RPMI7951 (cell line): Measurements from ENCODE around the gene SUMO3. TPM values are rescaled to one million over a fixed set of nuclear protein-coding genes. Genes with fewer than 3 reads are reported as not detected.

Experiments used
- DNase-seq: peaks from one replicate; pipeline ENCODE4 v3.0.0-alpha.2; 2012; ENCODE audit warnings: low read depth
- total RNA-seq: library from RNA; depleted of rRNA; stranded (reverse); fragments of >200 nt; shearing (Covaris generic); gene quantifications from 2 replicates; pipeline ENCODE4 v1.2.3, GENCODE V29; 2014

The SUMO3 gene
- total RNA-seq, 1 experiment from 2014 or later, result 100.0 TPM

- DNase-seq, result no peak
Measured at GRCh38 chr21:44779417-44780136, 38.3 kb downstream of the SUMO3 start.

DNA sequence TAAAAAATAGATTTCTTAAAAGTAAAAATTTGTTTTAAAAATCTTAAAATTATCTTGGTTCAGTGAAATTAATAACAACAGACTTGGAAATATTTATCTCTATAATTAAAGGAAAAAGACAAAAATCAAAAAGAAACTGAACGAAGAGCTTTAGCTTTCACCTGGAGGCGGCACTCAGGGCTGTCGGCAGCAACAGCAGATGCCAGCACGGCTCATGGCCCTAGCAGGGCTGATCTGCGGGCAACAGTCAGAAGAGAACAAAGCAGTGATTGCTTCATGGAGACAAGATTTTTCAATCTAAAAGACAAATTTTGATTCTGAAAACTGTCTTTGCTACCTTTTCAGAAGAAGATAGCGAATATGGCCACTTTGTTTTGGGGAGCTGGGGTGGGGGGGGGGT is 38.9 kb downstream of the SUMO3 start:
- DNase-seq, result no peak

DNA sequence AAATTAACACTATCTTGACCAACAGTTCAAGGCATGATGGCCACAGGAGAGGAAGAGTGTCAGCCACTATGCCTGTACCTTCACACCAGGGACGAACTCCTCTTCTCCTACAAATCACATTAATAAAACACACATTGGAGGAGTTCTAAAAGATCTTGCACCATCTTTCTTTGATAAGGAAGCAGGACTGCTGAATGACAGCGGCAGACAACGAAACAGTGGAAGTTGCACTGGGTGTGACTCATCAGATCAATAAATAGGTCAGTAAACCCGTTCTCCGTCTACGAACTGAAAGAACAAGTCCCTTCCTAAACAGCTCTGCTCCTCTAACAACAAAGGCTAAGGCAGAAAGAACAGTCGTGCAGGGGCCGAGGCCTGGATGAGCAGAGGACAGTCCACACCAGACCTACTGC is 39.4 kb downstream of the SUMO3 start:
- no peak for DNase-seq

GRCh38 chr21:44778094-44778493 is 39.8 kb downstream of the SUMO3 start:
- DNase-seq, result no peak

DNA sequence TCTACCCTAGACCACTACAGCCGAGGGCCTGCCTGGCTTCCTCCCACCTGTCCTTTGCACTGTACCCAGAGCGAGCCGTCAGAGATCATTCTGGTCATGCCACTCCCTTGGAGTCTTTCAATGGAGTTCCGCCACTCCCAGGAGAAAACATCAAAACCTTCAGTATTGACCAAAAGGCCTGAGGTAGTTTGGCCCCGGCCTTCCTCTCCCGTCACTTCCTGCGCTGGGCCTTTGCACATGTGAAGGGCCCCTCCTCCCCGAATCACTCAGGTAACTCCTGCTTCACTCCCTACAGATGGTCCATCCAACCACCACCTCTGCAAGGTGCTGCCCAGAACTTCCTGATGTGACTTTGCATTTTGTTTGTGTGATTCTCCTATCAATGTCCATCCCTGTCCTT is 42.9 kb downstream of the SUMO3 start:
- DNase-seq, result no peak

GRCh38 chr21:44773291-44773932 is 44.5 kb downstream of the SUMO3 start:
- DNase-seq, result peak; percentile 6

- DNase-seq, result no peak
Measured at GRCh38 chr21:44771896-44772525, 45.9 kb downstream of the SUMO3 start.

GRCh38 chr21:44767834-44768831 is 49.7 kb downstream of the SUMO3 start:
- DNase-seq, result no peak

DNA sequence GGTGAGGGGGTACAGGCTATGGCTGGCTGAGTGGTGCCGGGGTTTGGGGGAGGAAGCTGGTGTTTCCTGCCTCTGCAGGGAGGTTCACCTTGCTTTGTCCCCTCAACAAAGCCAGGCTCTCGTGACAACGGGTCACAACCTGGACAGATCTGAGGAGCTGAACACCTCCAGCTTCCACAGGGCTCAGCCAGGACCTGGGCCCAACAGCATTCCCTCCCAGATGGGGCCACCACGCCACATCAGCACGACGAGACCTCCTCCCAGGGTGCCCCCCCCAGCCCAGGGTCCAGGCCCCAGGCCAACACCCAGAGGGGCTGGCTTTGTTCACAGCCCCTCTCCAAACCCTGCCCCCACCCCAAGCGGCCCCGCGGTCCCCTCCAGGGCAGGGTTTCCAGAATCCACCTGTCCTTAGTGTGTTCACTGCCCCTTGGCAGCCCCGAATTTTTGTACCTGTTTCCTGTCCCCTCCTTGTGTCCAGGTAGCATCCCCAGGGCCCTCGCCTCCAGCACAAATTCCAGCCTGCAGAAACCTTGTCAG is 51.0 kb downstream of the SUMO3 start:
- no peak for DNase-seq

DNA sequence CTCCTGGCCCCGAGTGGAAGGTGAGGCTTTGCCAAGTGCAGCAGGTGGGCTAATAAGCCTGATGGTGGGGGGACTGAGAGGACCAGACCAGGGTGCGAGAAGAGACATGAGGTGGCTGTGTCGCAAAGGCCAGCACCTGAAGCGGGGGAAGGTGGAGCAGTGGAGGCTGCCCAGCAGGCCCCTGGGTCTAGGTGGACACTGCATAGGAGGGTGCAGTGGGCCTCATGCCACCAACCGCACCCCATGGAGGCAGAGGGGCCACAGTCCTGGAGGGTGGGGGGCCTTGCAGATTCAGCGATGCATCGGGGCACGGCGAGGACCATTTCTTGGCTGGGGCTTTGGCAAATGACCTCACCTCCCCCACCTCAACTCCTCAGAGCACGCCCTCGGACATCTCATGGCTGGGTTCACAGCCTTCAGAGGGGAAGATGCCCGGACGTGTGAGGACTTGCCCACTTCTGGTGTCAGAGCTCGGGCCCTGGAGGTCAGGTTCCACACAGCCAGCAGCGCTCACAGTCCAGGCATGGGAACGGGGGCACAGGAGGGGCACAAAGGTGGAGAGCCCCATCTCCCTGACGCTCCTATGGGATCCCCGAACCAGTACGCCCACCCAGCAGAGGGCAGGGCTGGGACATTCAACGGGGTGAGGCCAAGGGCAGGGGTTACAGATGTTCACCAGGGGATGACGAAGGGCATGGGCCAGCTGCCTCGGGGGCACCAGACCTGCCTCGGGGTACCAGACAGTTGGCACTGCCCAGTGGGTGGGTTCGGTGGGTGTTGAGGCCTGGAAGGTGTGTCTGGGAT is 51.6 kb downstream of the SUMO3 start:
- no peak for DNase-seq

- no peak for DNase-seq
Measured at GRCh38 chr21:44765231-44766013, 52.4 kb downstream of the SUMO3 start.

GRCh38 chr21:44764319-44765230 is 53.3 kb downstream of the SUMO3 start:
- no peak for DNase-seq

DNA sequence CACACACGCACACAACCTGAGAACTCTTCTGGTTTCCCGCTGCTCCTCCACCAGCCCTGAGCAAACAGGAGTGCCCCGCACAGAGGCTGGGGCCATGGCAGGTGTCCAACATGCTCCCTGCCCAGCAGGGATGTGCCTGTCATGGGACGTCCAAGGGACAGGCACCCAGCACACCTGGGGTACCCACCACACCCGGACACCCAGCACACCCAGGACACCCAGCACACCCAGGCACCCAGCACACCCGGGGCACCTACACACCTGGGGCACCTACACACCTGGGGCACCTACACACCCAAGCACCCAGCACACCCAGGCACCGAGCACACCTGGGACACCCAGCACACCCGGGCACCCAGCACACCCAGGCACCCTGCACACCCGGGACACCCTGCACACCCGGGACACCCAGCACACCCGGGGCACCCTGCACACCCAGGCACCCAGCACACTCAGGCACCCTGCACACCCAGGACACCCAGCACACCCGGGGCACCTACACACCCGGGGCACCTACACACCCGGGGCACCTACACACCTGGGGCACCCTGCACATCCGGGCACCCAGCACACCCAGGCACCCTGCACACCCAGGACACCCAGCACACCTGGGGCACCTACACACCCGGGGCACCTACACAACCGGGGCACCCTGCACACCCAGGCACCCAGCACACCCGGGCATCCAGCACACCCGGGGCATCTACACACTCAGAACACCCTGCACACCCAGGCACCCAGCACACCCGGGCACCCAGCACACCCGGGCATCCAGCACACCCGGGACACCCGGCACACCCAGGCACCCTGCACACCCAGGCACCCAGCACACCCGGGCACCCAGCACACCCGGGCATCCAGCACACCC is 54.2 kb downstream of the SUMO3 start:
- DNase-seq, result no peak

GRCh38 chr21:44763050-44763378 is 54.8 kb downstream of the SUMO3 start:
- DNase-seq, result no peak

DNA sequence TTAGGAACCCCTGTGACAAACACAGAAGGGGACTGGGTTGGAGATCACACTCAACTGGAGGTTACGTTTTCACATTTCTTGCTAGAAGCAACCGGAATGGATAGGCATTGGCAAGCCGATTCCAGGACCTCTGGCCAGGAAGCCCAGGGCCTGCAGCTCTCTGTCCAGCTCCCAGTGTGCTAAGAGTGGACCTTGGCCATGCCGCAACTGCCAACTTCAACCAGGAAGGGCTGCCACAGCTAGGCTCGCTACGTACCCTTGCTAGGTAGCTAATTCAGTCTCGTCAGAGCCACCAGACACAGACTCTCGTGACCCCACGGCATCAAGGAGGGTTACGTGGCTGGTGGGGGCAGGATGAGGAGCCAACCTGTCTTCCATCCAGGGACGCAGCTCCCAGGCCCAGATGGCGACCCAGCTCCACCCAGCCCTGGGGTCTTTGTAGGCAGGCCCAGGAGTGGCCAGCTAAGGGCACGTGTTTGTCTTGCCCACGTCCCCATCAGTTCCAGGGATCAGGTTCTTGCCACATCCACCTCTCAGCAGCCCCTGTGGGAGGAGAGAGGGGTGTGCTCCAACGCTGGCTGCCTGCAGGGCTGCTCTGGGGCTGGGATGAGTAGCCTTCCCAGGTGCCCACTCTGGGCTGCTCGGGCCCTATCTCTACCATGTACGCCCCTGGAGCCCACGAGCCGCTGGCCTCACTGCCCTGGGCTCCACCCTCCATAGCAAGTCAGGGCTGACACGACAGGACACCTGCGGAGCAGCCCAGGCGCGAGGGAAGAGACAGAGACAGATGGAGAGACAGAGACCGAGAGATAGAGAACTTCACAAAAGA is 55.4 kb downstream of the SUMO3 start:
- no peak for DNase-seq

DNA sequence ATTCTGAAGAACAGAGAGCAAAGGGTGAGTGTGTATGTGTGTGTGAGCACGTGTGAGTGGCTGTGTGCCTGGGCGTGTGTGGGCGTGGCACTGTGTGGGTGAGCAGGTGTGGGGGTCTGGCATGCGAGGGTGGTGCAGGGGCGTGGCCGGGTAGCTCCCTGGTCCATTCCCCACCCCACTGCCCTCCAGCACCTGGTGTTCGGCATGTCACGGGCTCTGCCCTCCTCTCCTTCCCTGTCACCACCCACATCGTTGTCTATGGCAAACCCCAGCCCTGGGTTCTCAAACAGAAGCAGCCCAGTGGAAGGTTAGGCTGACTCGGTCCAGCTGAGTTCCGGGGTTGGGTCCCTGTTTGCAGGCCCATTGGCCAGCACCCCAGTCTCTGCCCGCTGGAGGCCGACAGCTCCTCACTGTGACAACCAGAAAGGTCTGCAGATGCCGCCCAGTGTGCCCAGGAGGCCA is 56.1 kb downstream of the SUMO3 start:
- no peak for DNase-seq
